Chondrocyte (in vitro differentiated cells): ENCODE measurements around the gene JTB. TPM values are rescaled to one million over a fixed set of nuclear protein-coding genes. Genes with fewer than 3 reads are reported as not detected.
"Not testable (repeated sequence)": the region's sequence is repeated elsewhere in the genome, so short reads cannot be mapped to it uniquely, and the experiment has no call there.

ENCODE experiments used
- DNase-seq: peaks from one replicate; pipeline ENCODE4 v3.0.0; 2021; ENCODE audit warnings: mixed read lengths, low spot score
- H3K27ac Mint-ChIP-seq: one replicate; pipeline ENCODE4 v1.8.0; 2021; ENCODE audit warnings: mild to moderate bottlenecking, moderate library complexity, mixed read lengths; ENCODE audit not compliant: unreplicated experiment
- H3K27me3 Mint-ChIP-seq: 2 replicates; pipeline ENCODE4 v1.8.0; 2021; ENCODE audit warnings: low read depth, mixed read lengths
- H3K36me3 Mint-ChIP-seq: 2 replicates; pipeline ENCODE4 v1.8.0; 2021; ENCODE audit warnings: low read depth, mixed read lengths
- H3K4me1 Mint-ChIP-seq: 2 replicates; pipeline ENCODE4 v1.8.0; 2021; ENCODE audit warnings: low read depth, mild to moderate bottlenecking, mixed read lengths
- H3K4me3 Mint-ChIP-seq: one replicate; pipeline ENCODE4 v1.8.0; 2021; ENCODE audit warnings: mild to moderate bottlenecking, moderate library complexity, mixed read lengths; ENCODE audit not compliant: unreplicated experiment
- H3K9me3 Mint-ChIP-seq: 2 replicates; pipeline ENCODE4 v1.8.0; 2021; ENCODE audit warnings: low read depth, mixed read lengths
- CTCF ChIP-seq: fragments of 200-600 bp; sonication (generic); IDR thresholded peaks from 2 replicates; pipeline ENCODE4 v1.5.0; 2021; ENCODE audit warnings: antibody characterized with exemption, mild to moderate bottlenecking, moderate library complexity
- long read RNA-seq: library from polyadenylated mRNA; stranded (forward); transcript quantifications from one replicate; pipeline ENCODE4 v2.0.0, GENCODE V29; 2021
- total RNA-seq: library from RNA; stranded (reverse); gene quantifications from 3 replicates; pipeline ENCODE4 v1.2.1, GENCODE V29; 2021

JTB gene
- total RNA-seq: 128 to 158 TPM (median 130 TPM) in 3 replicates
- long read RNA-seq, transcript JTB-201 (5 exons, 1,287 nt): major isoform, 124 of 130 reads
- long read RNA-seq, partial matches to known transcripts: 1 of 130 reads
- long read RNA-seq, other reads (novel, unspliced or antisense): 1 of 130 reads

DNA sequence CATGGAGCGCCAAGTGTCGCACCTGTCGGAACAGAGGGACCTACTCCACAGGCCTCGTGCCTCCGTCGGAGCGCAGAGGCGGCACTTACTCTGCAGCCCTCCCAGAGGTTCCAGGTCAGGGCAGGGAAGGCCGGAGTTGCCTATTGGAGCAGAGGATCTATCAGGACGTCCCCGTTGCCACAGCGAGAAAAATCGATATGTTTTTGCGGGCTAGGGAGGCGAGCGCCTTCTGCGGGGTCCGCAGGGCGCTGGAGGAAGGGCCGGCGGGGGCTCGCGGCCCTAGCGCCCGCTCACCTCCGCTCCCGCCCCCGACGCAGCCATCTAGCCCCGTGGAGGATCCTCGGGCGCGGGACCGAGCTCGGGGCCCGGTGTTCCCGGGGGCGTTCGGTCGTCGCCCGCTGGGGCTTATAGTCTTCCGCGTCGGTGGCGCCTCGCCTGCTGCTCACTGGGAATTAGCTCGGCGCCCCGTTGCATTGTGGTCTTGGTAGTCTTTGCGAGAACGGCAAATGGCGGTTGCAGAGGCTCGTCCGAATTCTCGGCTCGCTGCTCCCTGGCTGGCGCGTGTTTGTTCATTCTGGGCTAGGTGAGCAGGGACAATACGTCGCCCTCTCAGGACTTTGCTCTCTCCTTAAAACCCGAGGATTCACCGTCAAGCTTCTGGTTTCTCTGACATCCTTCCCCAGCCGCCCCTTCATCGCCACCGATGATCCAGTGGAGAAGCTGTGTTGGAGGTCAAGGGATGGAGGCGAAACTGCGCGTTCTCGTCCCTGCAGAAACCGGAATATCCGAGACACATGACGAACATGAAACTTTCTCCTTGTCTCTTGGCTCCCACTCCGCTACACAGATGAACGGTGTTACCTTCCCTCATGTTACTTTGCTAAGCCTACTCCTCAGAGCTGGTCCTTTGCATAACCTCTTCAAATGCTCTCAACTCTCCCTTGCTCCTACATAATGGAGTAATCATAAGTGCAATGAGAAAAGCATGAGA is at the start of gene JTB:
Gene JTB (minus strand): TSS at position 425 of the 991 bp plus-strand sequence. CDS start 422 bp downstream, at position 3.
- H3K27me3 Mint-ChIP-seq: no peaks in the 10 kb centered on the region
- H3K27ac Mint-ChIP-seq: peak within 1 kb of the TSS; percentile 95
- peaks cover 27% of the 10 kb centered on the region for H3K4me1 Mint-ChIP-seq
- peak; percentile 88 for DNase-seq
- H3K36me3 Mint-ChIP-seq: peaks cover 20% of the 10 kb centered on the region
- peak within 1 kb of the TSS; percentile 95 for H3K4me3 Mint-ChIP-seq
- TF ChIP-seq CTCF: no peak
- H3K9me3 Mint-ChIP-seq: no peaks in the 10 kb centered on the region

- no peak overlapping the region for H3K4me3 Mint-ChIP-seq
- H3K9me3 Mint-ChIP-seq: no peaks in the 10 kb centered on the region
- no peaks in the 10 kb centered on the region for H3K27me3 Mint-ChIP-seq
- no peak overlapping the region for H3K27ac Mint-ChIP-seq
- no peaks in the 10 kb centered on the region for H3K36me3 Mint-ChIP-seq
- DNase-seq: no peak
- peaks cover 6% of the 10 kb centered on the region for H3K4me1 Mint-ChIP-seq
- TF ChIP-seq CTCF: no peak
These were observed 42.5 kb upstream of the JTB start for GRCh38 chr1:154019940-154020339.

- Mint-ChIP-seq H3K27me3 (no peaks in the 10 kb centered on the region), H3K27ac (no peak overlapping the region), H3K9me3 (no peaks in the 10 kb centered on the region), H3K36me3 (no peaks in the 10 kb centered on the region), H3K4me3 (no peak overlapping the region), H3K4me1 (peaks cover 6% of the 10 kb centered on the region)
- no peak for DNase-seq
- no peak for TF ChIP-seq CTCF
These were observed 41.8 kb upstream of the JTB start for GRCh38 chr1:154019269-154019668.

- no peak overlapping the region for H3K4me3 Mint-ChIP-seq
- DNase-seq: no peak
- no peaks in the 10 kb centered on the region for H3K36me3 Mint-ChIP-seq
- no peaks in the 10 kb centered on the region for H3K27me3 Mint-ChIP-seq
- no peak for TF ChIP-seq CTCF
- H3K9me3 Mint-ChIP-seq: no peaks in the 10 kb centered on the region
- no peak overlapping the region for H3K27ac Mint-ChIP-seq
- peaks cover 6% of the 10 kb centered on the region for H3K4me1 Mint-ChIP-seq
These were observed 36.9 kb upstream of the JTB start for GRCh38 chr1:154014154-154014907.

GRCh38 chr1:154012543-154012942 is 35.1 kb upstream of the JTB start:
- DNase-seq, H3K27ac Mint-ChIP-seq, H3K9me3 Mint-ChIP-seq, H3K4me3 Mint-ChIP-seq, H3K4me1 Mint-ChIP-seq, H3K36me3 Mint-ChIP-seq, H3K27me3 Mint-ChIP-seq: not testable (repeated sequence)
